HG03095 (cell line): ENCODE data around the gene GPR137.
A peak's percentile ranks its signal among the peaks of the same experiment; 100 is the strongest.
"Not testable (repeated sequence)": the region's sequence is repeated elsewhere in the genome, so short reads cannot be mapped to it uniquely, and the experiment has no call there.

Experiments
- ATAC-seq: cut with Tn5 transposase; IDR thresholded peaks from one replicate; pipeline ENCODE4 v1.9.1; 2021; ENCODE audit warnings: moderate library complexity; ENCODE audit not compliant: unreplicated experiment

The GPR137 gene

GRCh38 chr11:64298966-64299846 lies 13.6 kb downstream of the GPR137 start:
- no peak for ATAC-seq

GRCh38 chr11:64299847-64300648 lies 14.4 kb downstream of the GPR137 start, which contains the start of gene CATSPERZ:
Gene CATSPERZ, plus strand, starts transcription at chr11:64300358. Its CDS starts 53 bp downstream, at chr11:64300411.
- ATAC-seq = no peak

GRCh38 chr11:64303109-64304031 lies 17.7 kb downstream of the GPR137 start:
- ATAC-seq = no peak

- ATAC-seq = no peak
Observed at GRCh38 chr11:64304032-64304315, 18.3 kb downstream of the GPR137 start.

GRCh38 chr11:64304316-64305072 lies 18.8 kb downstream of the GPR137 start:
- peak; percentile 13 for ATAC-seq

GRCh38 chr11:64305075-64305690 lies 19.5 kb downstream of the GPR137 start, which contains the start of gene ESRRA:
Gene ESRRA, plus strand, starts transcription at chr11:64305524. Its CDS starts 1,656 bp downstream, at chr11:64307180.
- peak; percentile 59 for ATAC-seq

- ATAC-seq = peak; percentile 24
Observed at GRCh38 chr11:64305691-64306562, 20.3 kb downstream of the GPR137 start.

GRCh38 chr11:64306563-64306875 lies 20.9 kb downstream of the GPR137 start:
- ATAC-seq = no peak

GRCh38 chr11:64306876-64307622 lies 21.4 kb downstream of the GPR137 start:
- no peak for ATAC-seq

- not testable (repeated sequence) for ATAC-seq
Observed at GRCh38 chr11:64307795-64308194, 22.1 kb downstream of the GPR137 start.

- no peak for ATAC-seq
Observed at GRCh38 chr11:64312947-64313346, 27.3 kb downstream of the GPR137 start.

- no peak for ATAC-seq
Observed at GRCh38 chr11:64313491-64314145, 28.0 kb downstream of the GPR137 start.

- ATAC-seq = no peak
Observed at GRCh38 chr11:64314146-64314804, 28.6 kb downstream of the GPR137 start.

GRCh38 chr11:64314805-64315561 lies 29.3 kb downstream of the GPR137 start:
- ATAC-seq = no peak

GRCh38 chr11:64315667-64316526 lies 30.2 kb downstream of the GPR137 start:
- not testable (repeated sequence) for ATAC-seq
